Lower leg skin (tissue), 4 donors: ENCODE results near the gene EEFSEC. TPM values are rescaled to one million over a fixed set of nuclear protein-coding genes. Genes with fewer than 3 reads are reported as not detected.

ENCODE experiments used
- DNase-seq, 2 donors: peaks; one replicate each; pipeline ENCODE4 v3.0.0-alpha.2; 2019; ENCODE audit warnings: low spot score in 2 of 2
- H3K4me3 ChIP-seq: fragments of 200-600 bp; sonication (generic); 2 replicates; pipeline ENCODE4 v1.5.1; 2017; ENCODE audit warnings: mild to moderate bottlenecking, low read depth; ENCODE audit not compliant: poor library complexity, severe bottlenecking
- CTCF ChIP-seq, 3 donors: fragments of 450-650 bp; IDR thresholded peaks; one replicate each; pipeline ENCODE4 v1.5.1; 2016; ENCODE audit warnings: antibody characterized with exemption in 3 of 3, mild to moderate bottlenecking in 3 of 3, moderate library complexity in 2 of 3
- POLR2A ChIP-seq, 2 donors: fragments of 450-650 bp; IDR thresholded peaks; one replicate each; pipeline ENCODE4 v1.6.1; 2016 to 2017; ENCODE audit warnings: antibody characterized with exemption in 2 of 2, mild to moderate bottlenecking in 1 of 2, moderate library complexity in 1 of 2
- WGBS, 2 donors: methylation state at CpG; one replicate each; pipeline ENCODE4 v1.1.5; 2018; 5-methylcytosine and 5-hydroxymethylcytosine counted together
- intact Hi-C: fragments of 100-400 bp; cut with DNase I; formaldehyde crosslinking; loops from one replicate; pipeline ENCODE4 v1.15.0; 2023; ENCODE audit warnings: low total_unique reads
- total RNA-seq, 4 donors: library from RNA; depleted of rRNA; stranded (reverse); fragments of >200 nt; gene quantifications; one replicate each; pipeline ENCODE4 v1.1.0, GENCODE V29; 2016

The EEFSEC gene
- total RNA-seq, 4 donors from 2014 or later = 16.3 to 28.6 (median 16.8) TPM

- peak in 1 of 2 donors; percentile 6 for DNase-seq
- TF ChIP-seq POLR2A (IDR thresholded peaks at IDR 0.05) (no peak), CTCF (IDR thresholded peaks at IDR 0.05) (no peak)
- WGBS, 2 donors = 64 to 65% methylated on average over 7 of the region's 7 CpGs
- intact Hi-C loops = no loop called here
- H3K4me3 ChIP-seq = no peak overlapping the region
These were observed 99.9 kb downstream of the EEFSEC start for GRCh38 chr3:128253150-128253549.

- DNase-seq = peak in 1 of 2 donors; percentile 25
- TF ChIP-seq POLR2A (IDR thresholded peaks at IDR 0.05) = no peak
- no peak for TF ChIP-seq CTCF (IDR thresholded peaks at IDR 0.05)
- no peak overlapping the region for H3K4me3 ChIP-seq
- 91 to 98% methylated on average over 7 of the region's 7 CpGs for WGBS, 2 donors
- intact Hi-C loops = no loop called here
These were observed 100.8 kb downstream of the EEFSEC start for GRCh38 chr3:128254066-128254590.

GRCh38 chr3:128254967-128255366 is 101.7 kb downstream of the EEFSEC start:
- DNase-seq = peak in 1 of 2 donors; percentile 37
- TF ChIP-seq CTCF (IDR thresholded peaks at IDR 0.05) = no peak
- no peak for TF ChIP-seq POLR2A (IDR thresholded peaks at IDR 0.05)
- intact Hi-C loops = no loop called here
- no peak overlapping the region for H3K4me3 ChIP-seq
- 94 to 96% methylated on average over 5 of the region's 5 CpGs for WGBS, 2 donors

DNA sequence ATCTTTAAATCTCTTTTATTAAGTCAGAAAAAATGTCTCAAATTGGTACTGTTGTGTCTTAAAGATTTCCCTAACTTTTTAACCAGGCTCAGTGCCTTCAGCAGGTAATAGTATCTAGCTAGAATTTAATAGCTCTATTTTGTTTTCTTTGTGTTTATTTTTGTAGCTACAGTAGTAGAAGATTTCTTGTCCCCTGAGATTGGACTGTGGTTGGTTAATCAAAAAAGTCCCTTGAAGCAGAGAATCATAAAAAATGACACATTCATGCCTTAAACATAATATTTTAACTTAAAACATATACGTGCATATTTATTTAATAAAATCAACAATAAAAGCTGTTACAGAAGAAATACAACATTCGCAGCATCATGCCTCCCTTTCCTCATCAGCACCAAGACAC is 102.8 kb downstream of the EEFSEC start:
- intact Hi-C loops = no loop called here
- H3K4me3 ChIP-seq = no peak overlapping the region
- 77 to 83% methylated on average over 2 of the region's 2 CpGs for WGBS, 2 donors
- no peak for DNase-seq
- TF ChIP-seq CTCF (IDR thresholded peaks at IDR 0.05) = no peak
- no peak for TF ChIP-seq POLR2A (IDR thresholded peaks at IDR 0.05)

DNA sequence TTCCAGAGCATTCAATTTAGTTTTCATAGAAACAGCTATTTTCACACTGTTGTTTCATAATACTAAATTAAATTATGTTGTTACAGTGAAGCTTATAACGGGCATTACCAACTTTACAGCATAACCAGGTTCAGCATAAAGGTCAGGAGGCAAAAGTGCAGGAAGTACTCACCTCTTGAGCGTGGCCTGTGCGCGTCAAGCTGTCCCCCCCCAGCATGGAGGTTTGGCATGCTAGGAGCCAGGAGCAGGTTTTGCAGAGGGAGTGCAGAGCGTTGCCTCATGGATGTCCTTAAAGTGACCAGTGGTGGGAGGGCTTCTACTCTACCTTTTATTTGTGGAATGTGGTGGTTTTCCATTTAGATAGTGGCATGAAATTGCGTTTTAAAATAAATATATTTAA is 104.4 kb downstream of the EEFSEC start:
- no peak overlapping the region for H3K4me3 ChIP-seq
- intact Hi-C loops = no loop called here
- peak in 1 of 2 donors; percentile 20 for DNase-seq
- no peak for TF ChIP-seq CTCF (IDR thresholded peaks at IDR 0.05)
- TF ChIP-seq POLR2A (IDR thresholded peaks at IDR 0.05) = no peak
- WGBS, 2 donors = 97 to 98% methylated on average over 6 of the region's 6 CpGs

DNA sequence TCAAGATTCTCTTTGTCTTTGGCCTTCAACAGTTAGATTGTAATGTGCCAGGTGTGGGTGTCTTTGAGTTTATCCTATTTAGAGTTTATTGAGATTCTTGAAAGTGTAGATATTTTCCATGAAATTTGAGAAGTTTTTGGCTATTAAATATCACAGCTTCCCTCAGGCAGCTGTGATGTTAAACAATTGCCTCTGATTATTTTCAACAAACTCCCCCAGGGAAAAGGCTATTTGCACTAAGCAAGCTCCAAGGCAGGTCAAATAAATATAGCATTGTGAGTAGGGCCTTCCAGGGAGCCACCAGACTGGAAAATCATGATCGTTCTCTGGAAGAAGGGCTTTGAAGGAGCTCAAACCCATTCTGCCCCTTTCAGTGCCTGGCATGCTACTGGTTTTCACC is 107.0 kb downstream of the EEFSEC start:
- WGBS, 2 donors = 90% methylated on average over 1 of the region's 1 CpG
- TF ChIP-seq POLR2A (IDR thresholded peaks at IDR 0.05) (no peak), CTCF (IDR thresholded peaks at IDR 0.05) (no peak)

More for the DNA sequence above, 107.0 kb downstream of the EEFSEC start:
- H3K4me3 ChIP-seq = no peak overlapping the region
- intact Hi-C loops = no loop called here
- DNase-seq = no peak
